Keratinocyte (primary cell): ENCODE results near the gene FGF7.

Source experiments
- EZH2 ChIP-seq: IDR thresholded peaks from one replicate; pipeline ENCODE4 v1.6.1; 2012; ENCODE audit warnings: inconsistent platforms, mild to moderate bottlenecking, low read length, moderate library complexity
- TF ChIP-seq, protein P1 (sequence below), 3 experiments: IDR thresholded peaks in 1 of 3; conservative IDR thresholded peaks in 1 of 3; optimal IDR thresholded peaks in 1 of 3; 2 replicates in 2 of 3; 3 replicates in 1 of 3; pipeline versions ENCODE3 to v1.5.1; 2011; ENCODE audit warnings: low read length in 3 of 3, mild to moderate bottlenecking in 3 of 3, moderate library complexity in 2 of 3, control low read depth in 1 of 3, inconsistent platforms in 1 of 3; ENCODE audit not compliant: insufficient read depth in 2 of 3; ENCODE audit errors: extremely low read depth in 1 of 3

DNA sequence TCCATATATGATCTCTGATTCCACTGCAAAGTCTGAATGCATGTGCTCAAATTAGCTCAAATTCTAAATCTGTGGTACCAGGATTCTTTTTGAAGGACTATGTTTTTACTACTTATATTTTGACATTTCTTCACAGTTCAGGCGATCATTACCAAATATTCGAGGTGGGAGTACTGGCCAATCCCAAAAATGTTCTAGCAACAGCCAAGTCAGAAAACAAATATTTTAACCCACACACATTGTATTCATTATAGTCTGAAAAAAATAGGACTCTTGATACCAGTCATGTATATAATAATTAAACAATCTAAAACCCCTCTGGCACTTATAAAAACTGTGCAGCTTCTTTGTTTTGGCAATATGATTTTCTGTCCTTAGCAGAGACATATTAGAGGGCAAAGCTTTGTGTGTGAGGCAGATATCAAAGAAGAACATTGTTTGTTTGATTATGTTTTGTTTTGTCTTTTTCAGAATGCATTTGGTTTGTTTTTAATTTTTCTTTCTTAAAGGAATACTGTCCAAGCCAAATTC, 37.4 kb downstream of the FGF7 start:
- TF ChIP-seq, protein P1, sequence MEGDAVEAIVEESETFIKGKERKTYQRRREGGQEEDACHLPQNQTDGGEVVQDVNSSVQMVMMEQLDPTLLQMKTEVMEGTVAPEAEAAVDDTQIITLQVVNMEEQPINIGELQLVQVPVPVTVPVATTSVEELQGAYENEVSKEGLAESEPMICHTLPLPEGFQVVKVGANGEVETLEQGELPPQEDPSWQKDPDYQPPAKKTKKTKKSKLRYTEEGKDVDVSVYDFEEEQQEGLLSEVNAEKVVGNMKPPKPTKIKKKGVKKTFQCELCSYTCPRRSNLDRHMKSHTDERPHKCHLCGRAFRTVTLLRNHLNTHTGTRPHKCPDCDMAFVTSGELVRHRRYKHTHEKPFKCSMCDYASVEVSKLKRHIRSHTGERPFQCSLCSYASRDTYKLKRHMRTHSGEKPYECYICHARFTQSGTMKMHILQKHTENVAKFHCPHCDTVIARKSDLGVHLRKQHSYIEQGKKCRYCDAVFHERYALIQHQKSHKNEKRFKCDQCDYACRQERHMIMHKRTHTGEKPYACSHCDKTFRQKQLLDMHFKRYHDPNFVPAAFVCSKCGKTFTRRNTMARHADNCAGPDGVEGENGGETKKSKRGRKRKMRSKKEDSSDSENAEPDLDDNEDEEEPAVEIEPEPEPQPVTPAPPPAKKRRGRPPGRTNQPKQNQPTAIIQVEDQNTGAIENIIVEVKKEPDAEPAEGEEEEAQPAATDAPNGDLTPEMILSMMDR (optimal IDR thresholded peaks at IDR 0.05 in 1 of 3, IDR thresholded peaks at IDR 0.05 in 1 of 3, conservative IDR thresholded peaks at IDR 0.05 in 1 of 3; ENCODE audit: extremely low read depth in 1 of 3, insufficient read depth in 2 of 3, low read length in 3 of 3) = no peak
- TF ChIP-seq EZH2 = no peak
